Measurements from ENCODE around the gene TMEM17. TPM values are rescaled to one million over a fixed set of nuclear protein-coding genes. Genes with fewer than 3 reads are reported as not detected.
A peak's percentile ranks its signal among the peaks of the same experiment; 100 is the strongest.

TMEM17 gene
- total and polyA plus RNA-seq, 9 of the 15 experiments (the other 6 are each of a cell fraction or from before 2014, with no cell fraction given): 0.58 to 2.2 (median 1.2) TPM

DNA sequence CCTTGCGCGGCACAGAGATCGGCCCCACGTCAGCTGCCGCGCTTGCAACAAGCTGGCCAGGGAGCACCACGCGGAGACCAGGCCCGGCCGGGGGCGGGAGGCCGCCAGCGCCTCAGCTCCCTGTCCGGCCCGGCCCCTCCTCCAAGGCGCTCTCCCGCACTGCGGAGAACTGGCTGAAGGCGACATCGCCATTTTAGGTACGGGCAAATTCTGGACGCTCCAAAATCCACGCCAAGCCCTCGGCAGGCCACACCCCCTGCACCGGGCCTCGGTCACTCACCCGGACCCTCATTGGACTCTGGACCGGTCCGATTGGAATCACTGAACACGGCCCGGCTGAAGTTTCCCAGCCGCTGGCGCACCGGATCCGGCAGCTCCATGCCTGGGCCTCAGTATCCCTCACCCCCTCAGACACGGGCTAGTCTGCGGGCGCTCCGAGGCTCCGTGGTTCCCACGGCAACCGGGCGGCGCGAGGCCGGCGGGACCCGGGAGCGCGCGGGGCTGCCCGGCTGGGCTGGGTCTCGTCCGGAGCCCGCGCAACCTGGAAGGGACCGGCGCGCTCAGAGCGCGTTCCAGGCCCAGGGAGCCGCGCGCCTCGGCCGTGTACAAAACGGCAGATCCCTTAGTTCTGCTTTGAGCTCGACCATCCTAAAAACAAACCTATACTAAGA is at the start of gene TMEM17 (continued):
- TF ChIP-seq, protein P1, sequence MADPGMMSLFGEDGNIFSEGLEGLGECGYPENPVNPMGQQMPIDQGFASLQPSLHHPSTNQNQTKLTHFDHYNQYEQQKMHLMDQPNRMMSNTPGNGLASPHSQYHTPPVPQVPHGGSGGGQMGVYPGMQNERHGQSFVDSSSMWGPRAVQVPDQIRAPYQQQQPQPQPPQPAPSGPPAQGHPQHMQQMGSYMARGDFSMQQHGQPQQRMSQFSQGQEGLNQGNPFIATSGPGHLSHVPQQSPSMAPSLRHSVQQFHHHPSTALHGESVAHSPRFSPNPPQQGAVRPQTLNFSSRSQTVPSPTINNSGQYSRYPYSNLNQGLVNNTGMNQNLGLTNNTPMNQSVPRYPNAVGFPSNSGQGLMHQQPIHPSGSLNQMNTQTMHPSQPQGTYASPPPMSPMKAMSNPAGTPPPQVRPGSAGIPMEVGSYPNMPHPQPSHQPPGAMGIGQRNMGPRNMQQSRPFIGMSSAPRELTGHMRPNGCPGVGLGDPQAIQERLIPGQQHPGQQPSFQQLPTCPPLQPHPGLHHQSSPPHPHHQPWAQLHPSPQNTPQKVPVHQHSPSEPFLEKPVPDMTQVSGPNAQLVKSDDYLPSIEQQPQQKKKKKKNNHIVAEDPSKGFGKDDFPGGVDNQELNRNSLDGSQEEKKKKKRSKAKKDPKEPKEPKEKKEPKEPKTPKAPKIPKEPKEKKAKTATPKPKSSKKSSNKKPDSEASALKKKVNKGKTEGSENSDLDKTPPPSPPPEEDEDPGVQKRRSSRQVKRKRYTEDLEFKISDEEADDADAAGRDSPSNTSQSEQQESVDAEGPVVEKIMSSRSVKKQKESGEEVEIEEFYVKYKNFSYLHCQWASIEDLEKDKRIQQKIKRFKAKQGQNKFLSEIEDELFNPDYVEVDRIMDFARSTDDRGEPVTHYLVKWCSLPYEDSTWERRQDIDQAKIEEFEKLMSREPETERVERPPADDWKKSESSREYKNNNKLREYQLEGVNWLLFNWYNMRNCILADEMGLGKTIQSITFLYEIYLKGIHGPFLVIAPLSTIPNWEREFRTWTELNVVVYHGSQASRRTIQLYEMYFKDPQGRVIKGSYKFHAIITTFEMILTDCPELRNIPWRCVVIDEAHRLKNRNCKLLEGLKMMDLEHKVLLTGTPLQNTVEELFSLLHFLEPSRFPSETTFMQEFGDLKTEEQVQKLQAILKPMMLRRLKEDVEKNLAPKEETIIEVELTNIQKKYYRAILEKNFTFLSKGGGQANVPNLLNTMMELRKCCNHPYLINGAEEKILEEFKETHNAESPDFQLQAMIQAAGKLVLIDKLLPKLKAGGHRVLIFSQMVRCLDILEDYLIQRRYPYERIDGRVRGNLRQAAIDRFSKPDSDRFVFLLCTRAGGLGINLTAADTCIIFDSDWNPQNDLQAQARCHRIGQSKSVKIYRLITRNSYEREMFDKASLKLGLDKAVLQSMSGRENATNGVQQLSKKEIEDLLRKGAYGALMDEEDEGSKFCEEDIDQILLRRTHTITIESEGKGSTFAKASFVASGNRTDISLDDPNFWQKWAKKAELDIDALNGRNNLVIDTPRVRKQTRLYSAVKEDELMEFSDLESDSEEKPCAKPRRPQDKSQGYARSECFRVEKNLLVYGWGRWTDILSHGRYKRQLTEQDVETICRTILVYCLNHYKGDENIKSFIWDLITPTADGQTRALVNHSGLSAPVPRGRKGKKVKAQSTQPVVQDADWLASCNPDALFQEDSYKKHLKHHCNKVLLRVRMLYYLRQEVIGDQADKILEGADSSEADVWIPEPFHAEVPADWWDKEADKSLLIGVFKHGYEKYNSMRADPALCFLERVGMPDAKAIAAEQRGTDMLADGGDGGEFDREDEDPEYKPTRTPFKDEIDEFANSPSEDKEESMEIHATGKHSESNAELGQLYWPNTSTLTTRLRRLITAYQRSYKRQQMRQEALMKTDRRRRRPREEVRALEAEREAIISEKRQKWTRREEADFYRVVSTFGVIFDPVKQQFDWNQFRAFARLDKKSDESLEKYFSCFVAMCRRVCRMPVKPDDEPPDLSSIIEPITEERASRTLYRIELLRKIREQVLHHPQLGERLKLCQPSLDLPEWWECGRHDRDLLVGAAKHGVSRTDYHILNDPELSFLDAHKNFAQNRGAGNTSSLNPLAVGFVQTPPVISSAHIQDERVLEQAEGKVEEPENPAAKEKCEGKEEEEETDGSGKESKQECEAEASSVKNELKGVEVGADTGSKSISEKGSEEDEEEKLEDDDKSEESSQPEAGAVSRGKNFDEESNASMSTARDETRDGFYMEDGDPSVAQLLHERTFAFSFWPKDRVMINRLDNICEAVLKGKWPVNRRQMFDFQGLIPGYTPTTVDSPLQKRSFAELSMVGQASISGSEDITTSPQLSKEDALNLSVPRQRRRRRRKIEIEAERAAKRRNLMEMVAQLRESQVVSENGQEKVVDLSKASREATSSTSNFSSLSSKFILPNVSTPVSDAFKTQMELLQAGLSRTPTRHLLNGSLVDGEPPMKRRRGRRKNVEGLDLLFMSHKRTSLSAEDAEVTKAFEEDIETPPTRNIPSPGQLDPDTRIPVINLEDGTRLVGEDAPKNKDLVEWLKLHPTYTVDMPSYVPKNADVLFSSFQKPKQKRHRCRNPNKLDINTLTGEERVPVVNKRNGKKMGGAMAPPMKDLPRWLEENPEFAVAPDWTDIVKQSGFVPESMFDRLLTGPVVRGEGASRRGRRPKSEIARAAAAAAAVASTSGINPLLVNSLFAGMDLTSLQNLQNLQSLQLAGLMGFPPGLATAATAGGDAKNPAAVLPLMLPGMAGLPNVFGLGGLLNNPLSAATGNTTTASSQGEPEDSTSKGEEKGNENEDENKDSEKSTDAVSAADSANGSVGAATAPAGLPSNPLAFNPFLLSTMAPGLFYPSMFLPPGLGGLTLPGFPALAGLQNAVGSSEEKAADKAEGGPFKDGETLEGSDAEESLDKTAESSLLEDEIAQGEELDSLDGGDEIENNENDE (IDR thresholded peaks at IDR 0.05; ENCODE audit: low read depth, low read length): no peak
- TF ChIP-seq POLR2AphosphoS2 (IDR thresholded peaks at IDR 0.05; ENCODE audit: low read length) (no peak), ZNF232 (CRISPR knock-in tag; IDR thresholded peaks at IDR 0.05) (no peak), POLR2B (IDR thresholded peaks at IDR 0.05; ENCODE audit: low read depth, partially characterized antibody) (peak; percentile 27), PYGO2 (tag; IDR thresholded peaks at IDR 0.05) (no peak), HNRNPH1 (optimal IDR thresholded peaks at IDR 0.05; ENCODE audit: low read depth, low read length) (no peak), NEUROD1 (IDR thresholded peaks at IDR 0.05; ENCODE audit: borderline replicate concordance, low read depth, low read length, partially characterized antibody) (peak; percentile 55), RHOXF2B (CRISPR knock-in tag; conservative IDR thresholded peaks at IDR 0.05) (no peak), ZFP1 (CRISPR knock-in tag; IDR thresholded peaks at IDR 0.05) (no peak), YY1 (IDR thresholded peaks at IDR 0.05; ENCODE audit: borderline replicate concordance in 1 of 3, control insufficient read depth in 1 of 3, extremely low read depth in 1 of 3, insufficient read depth in 3 of 3, insufficient read length in 1 of 3, insufficient replicate concordance in 2 of 3, low read depth in 1 of 3, low read length in 2 of 3) (peak; percentile 97 to 99 (median 98)), ETV6 (IDR thresholded peaks at IDR 0.05; ENCODE audit: borderline replicate concordance in 1 of 2, low read depth in 2 of 2, low read length in 1 of 2) (no peak), ETV6 (CRISPR knock-in tag; IDR thresholded peaks at IDR 0.05; ENCODE audit: borderline replicate concordance) (no peak)
- TF ChIP-seq, protein P2, sequence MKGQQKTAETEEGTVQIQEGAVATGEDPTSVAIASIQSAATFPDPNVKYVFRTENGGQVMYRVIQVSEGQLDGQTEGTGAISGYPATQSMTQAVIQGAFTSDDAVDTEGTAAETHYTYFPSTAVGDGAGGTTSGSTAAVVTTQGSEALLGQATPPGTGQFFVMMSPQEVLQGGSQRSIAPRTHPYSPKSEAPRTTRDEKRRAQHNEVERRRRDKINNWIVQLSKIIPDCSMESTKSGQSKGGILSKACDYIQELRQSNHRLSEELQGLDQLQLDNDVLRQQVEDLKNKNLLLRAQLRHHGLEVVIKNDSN (CRISPR knock-in tag; IDR thresholded peaks at IDR 0.05): no peak
- TF ChIP-seq, protein P3, sequence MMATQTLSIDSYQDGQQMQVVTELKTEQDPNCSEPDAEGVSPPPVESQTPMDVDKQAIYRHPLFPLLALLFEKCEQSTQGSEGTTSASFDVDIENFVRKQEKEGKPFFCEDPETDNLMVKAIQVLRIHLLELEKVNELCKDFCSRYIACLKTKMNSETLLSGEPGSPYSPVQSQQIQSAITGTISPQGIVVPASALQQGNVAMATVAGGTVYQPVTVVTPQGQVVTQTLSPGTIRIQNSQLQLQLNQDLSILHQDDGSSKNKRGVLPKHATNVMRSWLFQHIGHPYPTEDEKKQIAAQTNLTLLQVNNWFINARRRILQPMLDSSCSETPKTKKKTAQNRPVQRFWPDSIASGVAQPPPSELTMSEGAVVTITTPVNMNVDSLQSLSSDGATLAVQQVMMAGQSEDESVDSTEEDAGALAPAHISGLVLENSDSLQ (IDR thresholded peaks at IDR 0.05): peak; percentile 42; the same call in 1 of the 2 replicates
